T-helper 17 cell (primary cell): ENCODE data around the gene AADACL4. TPM values are rescaled to one million over a fixed set of nuclear protein-coding genes. Genes with fewer than 3 reads are reported as not detected.

Experiments
- ATAC-seq: fragments of 150-1000 bp; cut with Tn5 transposase; 2 replicates; pipeline ENCODE4 v1.10.0; 2021; ENCODE audit warnings: mild to moderate bottlenecking, moderate library complexity
- DNase-seq, 3 donors: peaks; one replicate each; pipeline versions ENCODE4 v3.0.0 to v3.0.0-alpha.2; 2020 to 2021
- H3K9me3 ChIP-seq: one replicate; pipeline ENCODE4 v1.7.0; 2013; ENCODE audit warnings: low read length, mild to moderate bottlenecking; ENCODE audit not compliant: control insufficient read depth, poor library complexity, severe bottlenecking
- H3K27ac Mint-ChIP-seq: one replicate; pipeline ENCODE4 v1.8.0; 2022; ENCODE audit warnings: mild to moderate bottlenecking, moderate library complexity, mixed read lengths
- H3K27me3 Mint-ChIP-seq: one replicate; pipeline ENCODE4 v1.8.0; 2022; ENCODE audit warnings: mixed read lengths
- H3K36me3 Mint-ChIP-seq: one replicate; pipeline ENCODE4 v1.8.0; 2022; ENCODE audit warnings: low read depth, mixed read lengths
- H3K4me1 Mint-ChIP-seq: one replicate; pipeline ENCODE4 v1.8.0; 2022; ENCODE audit warnings: mild to moderate bottlenecking, mixed read lengths
- H3K4me3 Mint-ChIP-seq: one replicate; pipeline ENCODE4 v1.8.0; 2022; ENCODE audit warnings: mild to moderate bottlenecking, moderate library complexity, mixed read lengths
- total RNA-seq, 4 donors: library from RNA in 2 of 4; stranded (reverse) in 2 of 4; gene quantifications; one replicate each; pipeline ENCODE4 v1.2.3 and lab custom pipeline; 2022 to 2026

The AADACL4 gene
- total RNA-seq, 2 donors from 2014 or later = not detected

GRCh38 chr1:12627296-12627695 is 16.6 kb upstream of the AADACL4 start:
- Mint-ChIP-seq H3K4me1 (no peaks in the 10 kb centered on the region), H3K4me3 (no peak overlapping the region), H3K36me3 (no peaks in the 10 kb centered on the region), H3K27ac (no peak overlapping the region), H3K27me3 (peaks cover 13% of the 10 kb centered on the region)
- H3K9me3 ChIP-seq = no peaks in the 10 kb centered on the region
- ATAC-seq (no peak), DNase-seq (no peak)

- H3K9me3 ChIP-seq = no peaks in the 10 kb centered on the region
- no peak for ATAC-seq
- Mint-ChIP-seq H3K27ac (no peak overlapping the region), H3K4me3 (no peak overlapping the region), H3K4me1 (peaks cover 3% of the 10 kb centered on the region), H3K36me3 (peaks cover 2% of the 10 kb centered on the region), H3K27me3 (peaks cover 18% of the 10 kb centered on the region)
- DNase-seq = no peak
Observed at GRCh38 chr1:12629511-12629956, 14.4 kb upstream of the AADACL4 start.

- Mint-ChIP-seq H3K4me1 (peaks cover 3% of the 10 kb centered on the region), H3K27ac (no peak overlapping the region), H3K4me3 (no peak overlapping the region), H3K27me3 (peaks cover 21% of the 10 kb centered on the region), H3K36me3 (peaks cover 2% of the 10 kb centered on the region)
- H3K9me3 ChIP-seq = no peaks in the 10 kb centered on the region
- no peak for DNase-seq
- ATAC-seq = no peak
Observed at GRCh38 chr1:12629985-12630760, 13.7 kb upstream of the AADACL4 start.

- H3K9me3 ChIP-seq = no peaks in the 10 kb centered on the region
- DNase-seq (no peak), ATAC-seq (no peak)
- Mint-ChIP-seq H3K4me1 (peaks cover 3% of the 10 kb centered on the region), H3K27ac (no peak overlapping the region), H3K36me3 (peaks cover 2% of the 10 kb centered on the region), H3K27me3 (peaks cover 26% of the 10 kb centered on the region), H3K4me3 (no peak overlapping the region)
Observed at GRCh38 chr1:12630946-12631530, 12.8 kb upstream of the AADACL4 start.

GRCh38 chr1:12631571-12631970 is 12.3 kb upstream of the AADACL4 start:
- no peak for DNase-seq
- H3K27ac Mint-ChIP-seq = no peak overlapping the region
- ATAC-seq = no peak
- no peaks in the 10 kb centered on the region for H3K9me3 ChIP-seq
- peaks cover 3% of the 10 kb centered on the region for H3K4me1 Mint-ChIP-seq
- H3K36me3 Mint-ChIP-seq = peaks cover 2% of the 10 kb centered on the region
- no peak overlapping the region for H3K4me3 Mint-ChIP-seq
- peaks cover 26% of the 10 kb centered on the region for H3K27me3 Mint-ChIP-seq

GRCh38 chr1:12634156-12634555 is 9.7 kb upstream of the AADACL4 start:
- H3K4me1 Mint-ChIP-seq = peaks cover 3% of the 10 kb centered on the region
- H3K27me3 Mint-ChIP-seq = peaks cover 26% of the 10 kb centered on the region
- ATAC-seq (no peak), DNase-seq (no peak)
- H3K36me3 Mint-ChIP-seq = peaks cover 2% of the 10 kb centered on the region
- H3K4me3 Mint-ChIP-seq = no peak overlapping the region
- H3K9me3 ChIP-seq = no peaks in the 10 kb centered on the region
- no peak overlapping the region for H3K27ac Mint-ChIP-seq

GRCh38 chr1:12634696-12635202 is 9.1 kb upstream of the AADACL4 start:
- peaks cover 4% of the 10 kb centered on the region for H3K9me3 ChIP-seq
- DNase-seq (no peak), ATAC-seq (no peak)
- H3K27ac Mint-ChIP-seq = no peak overlapping the region
- no peak overlapping the region for H3K4me3 Mint-ChIP-seq
- peaks cover 23% of the 10 kb centered on the region for H3K27me3 Mint-ChIP-seq
- H3K4me1 Mint-ChIP-seq = peaks cover 3% of the 10 kb centered on the region
- peaks cover 2% of the 10 kb centered on the region for H3K36me3 Mint-ChIP-seq

GRCh38 chr1:12636098-12636950 is 7.6 kb upstream of the AADACL4 start:
- Mint-ChIP-seq H3K27ac (no peak overlapping the region), H3K27me3 (peaks cover 21% of the 10 kb centered on the region), H3K36me3 (peaks cover 2% of the 10 kb centered on the region), H3K4me1 (peaks cover 3% of the 10 kb centered on the region), H3K4me3 (no peak overlapping the region)
- peaks cover 7% of the 10 kb centered on the region for H3K9me3 ChIP-seq
- DNase-seq (no peak), ATAC-seq (no peak)

- peaks cover 2% of the 10 kb centered on the region for H3K36me3 Mint-ChIP-seq
- no peak overlapping the region for H3K27ac Mint-ChIP-seq
- DNase-seq (no peak), ATAC-seq (no peak)
- peaks cover 3% of the 10 kb centered on the region for H3K4me1 Mint-ChIP-seq
- peaks cover 11% of the 10 kb centered on the region for H3K27me3 Mint-ChIP-seq
- no peak overlapping the region for H3K4me3 Mint-ChIP-seq
- peaks cover 7% of the 10 kb centered on the region for H3K9me3 ChIP-seq
Observed at GRCh38 chr1:12637693-12638092, 6.2 kb upstream of the AADACL4 start.

GRCh38 chr1:12640237-12640957 is 3.5 kb upstream of the AADACL4 start:
- Mint-ChIP-seq H3K36me3 (peaks cover 2% of the 10 kb centered on the region), H3K27ac (no peak overlapping the region), H3K4me1 (peaks cover 5% of the 10 kb centered on the region), H3K27me3 (peaks cover 3% of the 10 kb centered on the region), H3K4me3 (no peak overlapping the region)
- DNase-seq = no peak
- ATAC-seq = no peak
- peaks cover 7% of the 10 kb centered on the region for H3K9me3 ChIP-seq

GRCh38 chr1:12640958-12641272 is 3.0 kb upstream of the AADACL4 start:
- DNase-seq = no peak
- Mint-ChIP-seq H3K27me3 (peaks cover under 1% of the 10 kb centered on the region), H3K36me3 (peaks cover 2% of the 10 kb centered on the region), H3K27ac (no peak overlapping the region), H3K4me1 (peaks cover 5% of the 10 kb centered on the region), H3K4me3 (no peak overlapping the region)
- ATAC-seq = no peak
- peaks cover 7% of the 10 kb centered on the region for H3K9me3 ChIP-seq

GRCh38 chr1:12643079-12643478 is 806 bp upstream of the AADACL4 start:
- no peak for DNase-seq
- no peak overlapping the region for H3K4me3 Mint-ChIP-seq
- peaks cover 14% of the 10 kb centered on the region for H3K27me3 Mint-ChIP-seq

GRCh38 chr1:12644237-12644636 is 352 bp downstream of the AADACL4 start:
- peaks cover 4% of the 10 kb centered on the region for H3K36me3 Mint-ChIP-seq
- no peak overlapping the region for H3K4me3 Mint-ChIP-seq
- peaks cover 7% of the 10 kb centered on the region for H3K4me1 Mint-ChIP-seq

More at GRCh38 chr1:12643079-12643478, 806 bp upstream of the AADACL4 start:
- Mint-ChIP-seq H3K4me1 (peaks cover 7% of the 10 kb centered on the region), H3K27ac (no peak overlapping the region), H3K36me3 (peaks cover 4% of the 10 kb centered on the region)
- H3K9me3 ChIP-seq = peaks cover 7% of the 10 kb centered on the region
- no peak for ATAC-seq

More at GRCh38 chr1:12644237-12644636, 352 bp downstream of the AADACL4 start:
- Mint-ChIP-seq H3K27me3 (peaks cover 21% of the 10 kb centered on the region), H3K27ac (no peak overlapping the region)
- ATAC-seq = no peak
- DNase-seq = no peak
- H3K9me3 ChIP-seq = peaks cover 7% of the 10 kb centered on the region
